H1 (cell line): ENCODE data around the gene HES1. TPM values are rescaled to one million over a fixed set of nuclear protein-coding genes. Genes with fewer than 3 reads are reported as not detected.

Experiments used
- BACH1 ChIP-seq: IDR thresholded peaks from 2 replicates; pipeline ENCODE4 v1.6.1; 2012; ENCODE audit warnings: low read length, improper control_type of control experiment
- BRCA1 ChIP-seq: IDR thresholded peaks from 2 replicates; pipeline ENCODE4 v1.6.1; 2012; ENCODE audit warnings: low read depth, low read length, improper control_type of control experiment
- CEBPB ChIP-seq: IDR thresholded peaks from 2 replicates; pipeline ENCODE4 v1.6.1; 2012; ENCODE audit warnings: low read depth, low read length
- CREB1 ChIP-seq: IDR thresholded peaks from 2 replicates; pipeline ENCODE4 v1.6.1; 2012; ENCODE audit warnings: inconsistent platforms
- CTCF ChIP-seq, 3 experiments: IDR thresholded peaks; 1 replicate in 2 of 3; 2 replicates in 1 of 3; pipeline versions ENCODE4 v1.5.1 to v1.6.1; 2011; ENCODE audit warnings: low read length in 3 of 3, mild to moderate bottlenecking in 3 of 3, inconsistent platforms in 2 of 3, low read depth in 1 of 3, moderate library complexity in 1 of 3; ENCODE audit not compliant: insufficient read depth in 1 of 3; ENCODE audit errors: control extremely low read depth in 1 of 3
- E2F6 ChIP-seq: IDR thresholded peaks from 2 replicates; pipeline ENCODE4 v1.6.1; 2012; ENCODE audit warnings: inconsistent platforms
- FOSL1 ChIP-seq: IDR thresholded peaks from 2 replicates; pipeline ENCODE4 v1.6.1; 2011; ENCODE audit warnings: mild to moderate bottlenecking, low read depth, low read length, moderate library complexity; ENCODE audit not compliant: insufficient read depth
- KDM1A ChIP-seq: fragments of 200-600, 300-600 bp; sonication (generic); IDR thresholded peaks from 2 replicates; pipeline ENCODE4 v1.7.1; 2016; ENCODE audit warnings: mild to moderate bottlenecking, low read length, borderline replicate concordance
- KDM5A ChIP-seq: fragments of 200-600 bp; IDR thresholded peaks from 2 replicates; pipeline ENCODE4 v1.7.1; 2012; ENCODE audit warnings: mild to moderate bottlenecking, low read length, inconsistent platforms, mixed read lengths
- POLR2AphosphoS5 ChIP-seq: IDR thresholded peaks from 2 replicates; pipeline ENCODE4 v1.6.1; 2011; ENCODE audit warnings: low read depth, low read length
- POU5F1 ChIP-seq: IDR thresholded peaks from 2 replicates; pipeline ENCODE4 v1.6.1; 2011; ENCODE audit warnings: low read depth, mild to moderate bottlenecking, low read length, moderate library complexity
- RNF2 ChIP-seq: fragments of 200-900, 300-1000 bp; sonication (generic); IDR thresholded peaks from 2 replicates; pipeline ENCODE4 v1.7.1; 2016; ENCODE audit warnings: borderline replicate concordance, low read depth, mild to moderate bottlenecking, antibody characterized with exemption, low read length; ENCODE audit not compliant: poor library complexity, severe bottlenecking; ENCODE audit errors: missing control alignments
- SAP30 ChIP-seq: fragments of 300-600 bp; sonication (generic); IDR thresholded peaks from 2 replicates; pipeline ENCODE4 v1.7.1; 2012; ENCODE audit warnings: low read length, moderate library complexity, mild to moderate bottlenecking, inconsistent platforms; ENCODE audit not compliant: insufficient read depth, insufficient replicate concordance
- SIN3A ChIP-seq, 2 experiments: IDR thresholded peaks in 1 of 2; conservative IDR thresholded peaks in 1 of 2; 2 replicates each; pipeline ENCODE4 v1.6.1; 2011 to 2012; ENCODE audit warnings: low read length in 2 of 2, improper control_type of control experiment in 1 of 2, low read depth in 1 of 2, mild to moderate bottlenecking in 1 of 2
- TAF1 ChIP-seq: IDR thresholded peaks from 2 replicates; pipeline ENCODE4 v1.6.1; 2011; ENCODE audit warnings: mild to moderate bottlenecking, low read depth, low read length
- TBP ChIP-seq: IDR thresholded peaks from 2 replicates; pipeline ENCODE4 v1.6.1; 2011; ENCODE audit warnings: low read depth, low read length, improper control_type of control experiment
- TCF12 ChIP-seq: IDR thresholded peaks from 2 replicates; pipeline ENCODE4 v1.6.1; 2011; ENCODE audit warnings: low read depth, mild to moderate bottlenecking, low read length
- TEAD4 ChIP-seq: IDR thresholded peaks from 2 replicates; pipeline ENCODE4 v1.6.1; 2012; ENCODE audit warnings: low read depth, low read length, inconsistent platforms, mixed read lengths
- USF2 ChIP-seq: IDR thresholded peaks from 2 replicates; pipeline ENCODE4 v1.6.1; 2011; ENCODE audit warnings: low read length, improper control_type of control experiment
- polyA plus RNA-seq, 7 experiments: library from polyadenylated mRNA; depleted of rRNA in 3 of 7; stranded (reverse) in 5 of 7; unstranded in 2 of 7; fragments of >200 nt in 5 of 7; fragments of 200-250 nt in 2 of 7; gene quantifications; 1 replicate in 5 of 7; 2 replicates in 1 of 7; 4 replicates in 1 of 7; pipeline versions ENCODE4 v1.2.1 to v1.2.3, GENCODE V29; 2011 to 2013; ENCODE audit warnings: missing spikeins in 2 of 7, mixed read lengths in 2 of 7
- total RNA-seq: library from RNA; stranded (reverse); fragmentation: NEBNext Ultra II Directional; extraction: Animal tissue kit (Norgen Biotek cat#: 25700); gene quantifications from 2 replicates; pipeline ENCODE4 v1.2.1, GENCODE V29; 2021

The HES1 gene
- total and polyA plus RNA-seq, 2 of the 8 experiments (the other 6 are each of a cell fraction or from before 2014, with no cell fraction given): 7.9 to 12.9 TPM

- TF ChIP-seq USF2: no peak
- TF ChIP-seq CEBPB: no peak
- TF ChIP-seq CTCF (IDR thresholded peaks at IDR 0.05; ENCODE audit: control extremely low read depth in 1 of 3, insufficient read depth in 1 of 3, low read depth in 1 of 3, low read length in 3 of 3): no peak
- no peak for TF ChIP-seq BACH1
- TF ChIP-seq TBP: 0 out of 2 replicates have a peak, but pooled peaks have one; percentile 9
- TF ChIP-seq CREB1: no peak; the same call in 1 of the 2 replicates
- no peak for TF ChIP-seq RNF2
- no peak; the same call in 1 of the 2 replicates for TF ChIP-seq TAF1
- no peak for TF ChIP-seq POU5F1
- no peak for TF ChIP-seq FOSL1
- no peak for TF ChIP-seq BRCA1
- TF ChIP-seq E2F6: peak; percentile 90
- peak; percentile 55 for TF ChIP-seq POLR2AphosphoS5
- peak; percentile 84; the same call in 1 of the 2 replicates for TF ChIP-seq KDM1A
- TF ChIP-seq KDM5A: no peak
- no peak for TF ChIP-seq TCF12
- no peak for TF ChIP-seq TEAD4
- no peak for TF ChIP-seq SAP30
- peak in 1 of 2 experiments; percentile 47; a peak in 1 of 4 replicates for TF ChIP-seq SIN3A (conservative IDR thresholded peaks at IDR 0.05 in 1 of 2, IDR thresholded peaks at IDR 0.05 in 1 of 2; ENCODE audit: low read depth in 1 of 2, low read length in 2 of 2)
Observed at GRCh38 chr3:194140520-194141414, 4.8 kb downstream of the HES1 start (continued).
